ENCODE data around the gene ATP11A.

The ATP11A gene

DNA sequence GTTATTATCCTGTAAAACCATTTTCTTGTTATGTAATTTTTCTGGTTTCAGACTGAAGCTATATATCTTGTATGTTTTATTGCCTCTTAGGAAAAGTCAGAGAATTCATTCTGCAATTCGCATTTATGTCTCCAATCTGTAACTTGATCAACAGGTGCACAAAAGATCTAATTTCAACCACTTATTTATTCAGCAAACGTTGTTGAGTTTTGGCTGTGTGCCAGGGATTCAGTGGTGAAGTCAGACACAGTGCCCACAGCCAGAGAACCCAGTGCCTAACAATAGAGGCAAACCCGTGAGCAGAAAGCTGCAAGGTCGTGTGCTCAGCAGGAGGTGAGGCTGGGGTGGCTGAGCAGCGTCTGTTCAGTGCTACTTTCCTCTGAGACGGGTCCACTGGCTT is 159.7 kb downstream of the ATP11A start (continued):
- no peak for TF ChIP-seq PRDM2 (tag by site-specific recombination; IDR thresholded peaks at IDR 0.05; ENCODE audit: borderline replicate concordance)
- TF ChIP-seq, protein P1, sequence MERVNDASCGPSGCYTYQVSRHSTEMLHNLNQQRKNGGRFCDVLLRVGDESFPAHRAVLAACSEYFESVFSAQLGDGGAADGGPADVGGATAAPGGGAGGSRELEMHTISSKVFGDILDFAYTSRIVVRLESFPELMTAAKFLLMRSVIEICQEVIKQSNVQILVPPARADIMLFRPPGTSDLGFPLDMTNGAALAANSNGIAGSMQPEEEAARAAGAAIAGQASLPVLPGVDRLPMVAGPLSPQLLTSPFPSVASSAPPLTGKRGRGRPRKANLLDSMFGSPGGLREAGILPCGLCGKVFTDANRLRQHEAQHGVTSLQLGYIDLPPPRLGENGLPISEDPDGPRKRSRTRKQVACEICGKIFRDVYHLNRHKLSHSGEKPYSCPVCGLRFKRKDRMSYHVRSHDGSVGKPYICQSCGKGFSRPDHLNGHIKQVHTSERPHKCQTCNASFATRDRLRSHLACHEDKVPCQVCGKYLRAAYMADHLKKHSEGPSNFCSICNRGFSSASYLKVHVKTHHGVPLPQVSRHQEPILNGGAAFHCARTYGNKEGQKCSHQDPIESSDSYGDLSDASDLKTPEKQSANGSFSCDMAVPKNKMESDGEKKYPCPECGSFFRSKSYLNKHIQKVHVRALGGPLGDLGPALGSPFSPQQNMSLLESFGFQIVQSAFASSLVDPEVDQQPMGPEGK (tag by site-specific recombination; IDR thresholded peaks at IDR 0.05), result peak; percentile 31; the same call in 1 of the 2 replicates
- TF ChIP-seq ZNF121 (tag by site-specific recombination; IDR thresholded peaks at IDR 0.05), result peak; percentile 45; the same call in 1 of the 2 replicates
- no peak for TF ChIP-seq ZNF335 (tag by site-specific recombination; conservative IDR thresholded peaks at IDR 0.05)
- TF ChIP-seq, protein P2, sequence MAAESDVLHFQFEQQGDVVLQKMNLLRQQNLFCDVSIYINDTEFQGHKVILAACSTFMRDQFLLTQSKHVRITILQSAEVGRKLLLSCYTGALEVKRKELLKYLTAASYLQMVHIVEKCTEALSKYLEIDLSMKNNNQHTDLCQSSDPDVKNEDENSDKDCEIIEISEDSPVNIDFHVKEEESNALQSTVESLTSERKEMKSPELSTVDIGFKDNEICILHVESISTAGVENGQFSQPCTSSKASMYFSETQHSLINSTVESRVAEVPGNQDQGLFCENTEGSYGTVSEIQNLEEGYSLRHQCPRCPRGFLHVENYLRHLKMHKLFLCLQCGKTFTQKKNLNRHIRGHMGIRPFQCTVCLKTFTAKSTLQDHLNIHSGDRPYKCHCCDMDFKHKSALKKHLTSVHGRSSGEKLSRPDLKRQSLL (tag by site-specific recombination; IDR thresholded peaks at IDR 0.05), result no peak
- TF ChIP-seq ZNF148 (tag by site-specific recombination; IDR thresholded peaks at IDR 0.05; ENCODE audit: borderline replicate concordance), result no peak
- TF ChIP-seq ZNF548 (tag by site-specific recombination; IDR thresholded peaks at IDR 0.05), result no peak
- peak; percentile 56; the same call in 1 of the 2 replicates for TF ChIP-seq ZSCAN30 (tag by site-specific recombination; IDR thresholded peaks at IDR 0.05)
- no peak for TF ChIP-seq OVOL3 (tag by site-specific recombination; IDR thresholded peaks at IDR 0.05)
- no peak for TF ChIP-seq REPIN1 (tag by site-specific recombination; IDR thresholded peaks at IDR 0.05; ENCODE audit: low read depth)
- no peak for TF ChIP-seq ZNF16 (tag by site-specific recombination; IDR thresholded peaks at IDR 0.05; ENCODE audit: low read depth)
- peak; percentile 99 for TF ChIP-seq PRDM6 (tag by site-specific recombination; IDR thresholded peaks at IDR 0.05)
- TF ChIP-seq ZBTB17 (tag by site-specific recombination; IDR thresholded peaks at IDR 0.05), result peak; percentile 73
- peak; percentile 81; the same call in 1 of the 2 replicates for TF ChIP-seq ZNF558 (tag by site-specific recombination; IDR thresholded peaks at IDR 0.05)
- peak; percentile 98 for TF ChIP-seq ZNF571 (tag by site-specific recombination; IDR thresholded peaks at IDR 0.05)
- peak; percentile 64 for TF ChIP-seq ZNF366 (tag by site-specific recombination; conservative IDR thresholded peaks at IDR 0.05)
- peak; percentile 78 for TF ChIP-seq IKZF3 (tag by site-specific recombination; IDR thresholded peaks at IDR 0.05)
- peak; percentile 77 for TF ChIP-seq ZIC2 (tag by site-specific recombination; IDR thresholded peaks at IDR 0.05)
- no peak for TF ChIP-seq MZF1 (tag by site-specific recombination; IDR thresholded peaks at IDR 0.05; ENCODE audit: borderline replicate concordance)
- no peak for TF ChIP-seq ZNF585B (tag by site-specific recombination; IDR thresholded peaks at IDR 0.05)
- TF ChIP-seq ZFHX2 (tag by site-specific recombination; conservative IDR thresholded peaks at IDR 0.05), result no peak
- TF ChIP-seq BCL6B (tag by site-specific recombination; IDR thresholded peaks at IDR 0.05), result peak; percentile 83
- TF ChIP-seq HOXD13 (CRISPR knock-in tag; IDR thresholded peaks at IDR 0.05; ENCODE audit: borderline replicate concordance), result no peak
- no peak for TF ChIP-seq GLI4 (tag by site-specific recombination; IDR thresholded peaks at IDR 0.05)
- peak; percentile 60; the same call in 1 of the 2 replicates for TF ChIP-seq ZNF549 (tag by site-specific recombination; IDR thresholded peaks at IDR 0.05)
- peak; percentile 81 for TF ChIP-seq OSR2 (tag by site-specific recombination; IDR thresholded peaks at IDR 0.05)
- peak; percentile 99 for TF ChIP-seq ZNF660 (tag by site-specific recombination; IDR thresholded peaks at IDR 0.05)

Data from HEK293 (cell line).